HG02623 (cell line): ENCODE results near the gene SH2D6.
A peak's percentile ranks its signal among the peaks of the same experiment; 100 is the strongest.

Experiments
- ATAC-seq: cut with Tn5 transposase; IDR thresholded peaks from one replicate; pipeline ENCODE4 v1.9.1; 2021; ENCODE audit warnings: moderate library complexity; ENCODE audit not compliant: unreplicated experiment

SH2D6 gene

GRCh38 chr2:85421260-85422071 is 3.0 kb downstream of the SH2D6 start:
- no peak for ATAC-seq

DNA sequence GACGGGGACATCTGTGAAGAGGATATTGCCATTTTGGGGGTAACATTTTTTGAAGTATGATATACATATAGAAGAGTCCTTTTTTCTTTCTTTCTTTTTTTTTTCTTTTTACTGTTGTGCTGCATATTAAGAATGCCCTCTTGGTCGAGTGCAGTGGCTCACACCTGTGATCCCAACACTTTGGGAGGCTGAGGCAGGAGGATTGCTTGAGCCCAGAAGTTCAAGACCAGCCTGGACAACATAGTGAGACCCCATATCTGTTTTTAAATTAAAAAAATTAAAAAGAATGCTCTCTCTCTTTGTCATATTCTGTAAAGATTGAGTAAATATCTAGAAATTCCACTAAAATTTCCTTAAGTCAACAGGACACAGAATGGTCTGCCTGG is 3.6 kb downstream of the SH2D6 start:
- no peak for ATAC-seq

- ATAC-seq = no peak
Measured at GRCh38 chr2:85423525-85423924, 5.0 kb downstream of the SH2D6 start.

DNA sequence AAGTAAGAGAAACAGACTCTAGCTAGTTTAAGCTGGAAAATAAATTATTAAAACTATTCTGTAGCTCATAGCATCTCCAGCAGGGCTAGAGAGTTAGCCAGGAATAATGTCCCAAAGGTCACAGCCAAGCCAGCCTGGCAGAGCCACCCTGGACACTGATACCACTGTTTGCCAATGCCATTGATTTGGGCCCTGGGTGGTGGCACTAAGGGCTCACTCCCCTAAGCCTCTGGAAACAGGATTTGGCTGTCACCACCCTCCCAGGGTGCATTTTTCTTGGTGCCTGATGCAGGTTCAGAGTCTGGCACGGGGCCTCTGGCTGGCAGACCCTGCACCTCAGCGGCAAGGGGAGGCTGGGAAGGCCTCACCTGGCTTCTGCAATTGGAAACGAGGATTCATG is 7.1 kb downstream of the SH2D6 start:
- ATAC-seq = no peak

- no peak for ATAC-seq
Measured at GRCh38 chr2:85427300-85427835, 8.9 kb downstream of the SH2D6 start.

GRCh38 chr2:85428343-85428881 is 9.9 kb downstream of the SH2D6 start:
- ATAC-seq = no peak

- ATAC-seq = no peak
Measured at GRCh38 chr2:85429213-85429923, 10.9 kb downstream of the SH2D6 start.

DNA sequence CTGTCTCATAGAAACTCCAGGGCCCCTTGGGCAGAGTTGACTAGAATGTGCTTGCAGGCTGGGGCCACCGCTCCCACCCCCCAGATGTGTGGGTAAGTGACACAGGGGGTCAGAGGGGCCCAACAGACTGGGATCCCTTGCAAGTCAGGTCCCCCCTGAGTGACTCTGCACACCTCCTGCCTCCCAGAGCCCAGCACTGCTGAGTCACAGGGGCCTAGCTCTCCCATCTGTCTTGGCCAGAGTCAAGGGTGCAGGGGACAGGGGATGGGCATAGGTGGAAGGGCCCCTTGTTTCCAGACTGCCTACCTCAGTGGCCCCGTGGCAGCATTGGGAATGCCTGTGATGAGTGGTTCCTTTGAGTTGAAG is 11.4 kb downstream of the SH2D6 start:
- ATAC-seq = no peak

DNA sequence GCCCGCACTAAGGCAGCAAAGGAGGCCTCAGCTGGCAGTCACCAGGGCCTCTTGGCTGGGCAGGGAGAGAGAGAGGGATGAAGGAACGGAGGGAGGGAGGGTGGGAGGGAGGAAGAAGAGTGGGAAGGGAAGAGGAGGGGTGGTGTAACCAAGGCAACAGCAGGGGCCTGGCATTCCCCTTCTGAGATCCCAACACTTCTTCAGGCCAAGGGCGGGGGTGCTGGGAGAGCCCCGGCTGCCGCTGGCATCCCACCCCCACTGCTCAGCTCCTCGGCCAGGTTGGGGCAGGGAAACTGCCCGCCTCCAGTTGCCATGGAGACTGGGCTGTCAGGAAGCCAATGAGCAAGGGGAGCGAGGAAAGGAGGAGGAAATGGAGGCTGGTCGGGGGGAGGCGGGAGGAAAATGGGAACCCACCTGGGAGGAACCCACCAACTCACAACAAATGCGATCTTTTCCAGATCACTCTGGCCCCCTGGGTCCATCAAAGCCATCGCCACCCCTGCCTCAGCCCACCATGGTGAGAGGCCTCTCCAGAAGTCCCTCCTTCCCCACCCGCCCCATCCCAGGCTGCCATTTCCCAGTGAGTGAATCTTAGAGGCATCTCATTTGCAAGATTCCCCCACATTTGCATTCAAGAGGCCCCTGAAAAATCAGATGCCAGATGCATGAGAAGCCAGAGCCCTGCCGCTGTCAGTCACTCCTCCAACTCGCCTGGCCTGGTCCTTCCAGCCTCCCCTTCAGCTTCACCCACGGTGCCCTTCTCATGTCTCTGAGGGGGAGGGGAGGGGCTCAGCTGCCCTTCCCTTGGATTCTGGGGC is 12.4 kb downstream of the SH2D6 start:
- no peak for ATAC-seq

- ATAC-seq = no peak
Measured at GRCh38 chr2:85431570-85432205, 13.2 kb downstream of the SH2D6 start.

- no peak for ATAC-seq
Measured at GRCh38 chr2:85433511-85434089, 15.1 kb downstream of the SH2D6 start.

- no peak for ATAC-seq
Measured at GRCh38 chr2:85434696-85435095, 16.2 kb downstream of the SH2D6 start.

GRCh38 chr2:85435220-85435958 is 16.9 kb downstream of the SH2D6 start:
- ATAC-seq = no peak

DNA sequence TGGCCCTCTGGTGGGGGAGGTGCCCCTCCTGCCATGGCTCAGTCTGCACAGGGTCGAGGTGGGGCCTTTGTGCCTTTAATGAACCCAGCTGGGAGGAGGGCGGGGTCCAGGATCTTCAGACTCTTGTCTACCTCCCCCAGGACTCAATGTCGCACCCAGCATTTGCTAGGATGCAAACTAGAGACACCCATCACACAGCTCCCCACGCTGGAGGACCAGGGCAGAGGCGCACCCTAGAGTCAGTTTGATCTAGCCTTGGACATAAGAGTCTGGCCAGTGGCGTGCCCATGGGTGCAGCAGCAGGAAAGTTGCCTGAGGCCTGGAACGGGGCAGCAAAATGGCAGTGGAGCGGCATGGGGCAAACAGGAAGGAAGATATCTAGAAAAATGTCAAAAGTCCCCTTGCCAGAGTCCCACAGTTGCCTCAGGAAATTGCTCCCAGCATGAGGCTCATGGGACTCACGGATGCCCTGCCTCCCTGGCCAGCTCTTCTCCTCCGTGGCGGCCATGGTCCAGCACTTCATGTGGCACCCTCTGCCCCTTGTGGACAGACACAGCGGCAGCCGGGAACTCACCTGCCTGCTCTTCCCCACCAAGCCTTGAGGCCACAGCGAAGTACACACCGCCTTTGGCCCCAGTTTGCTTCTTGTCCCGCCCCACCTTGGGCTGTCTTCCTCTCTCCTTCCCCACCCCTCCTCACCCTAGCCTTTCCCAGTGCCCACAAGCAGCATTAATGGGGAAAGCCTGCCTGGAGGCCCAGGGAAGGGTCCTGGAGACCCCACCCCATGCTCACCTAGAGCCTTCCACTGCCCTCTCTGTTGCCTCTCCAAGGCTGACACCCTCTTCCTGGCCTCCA is 17.7 kb downstream of the SH2D6 start:
- no peak for ATAC-seq

- no peak for ATAC-seq
Measured at GRCh38 chr2:85436836-85437487, 18.4 kb downstream of the SH2D6 start.

GRCh38 chr2:85437488-85438200 is 19.1 kb downstream of the SH2D6 start:
- peak; percentile 85 for ATAC-seq

DNA sequence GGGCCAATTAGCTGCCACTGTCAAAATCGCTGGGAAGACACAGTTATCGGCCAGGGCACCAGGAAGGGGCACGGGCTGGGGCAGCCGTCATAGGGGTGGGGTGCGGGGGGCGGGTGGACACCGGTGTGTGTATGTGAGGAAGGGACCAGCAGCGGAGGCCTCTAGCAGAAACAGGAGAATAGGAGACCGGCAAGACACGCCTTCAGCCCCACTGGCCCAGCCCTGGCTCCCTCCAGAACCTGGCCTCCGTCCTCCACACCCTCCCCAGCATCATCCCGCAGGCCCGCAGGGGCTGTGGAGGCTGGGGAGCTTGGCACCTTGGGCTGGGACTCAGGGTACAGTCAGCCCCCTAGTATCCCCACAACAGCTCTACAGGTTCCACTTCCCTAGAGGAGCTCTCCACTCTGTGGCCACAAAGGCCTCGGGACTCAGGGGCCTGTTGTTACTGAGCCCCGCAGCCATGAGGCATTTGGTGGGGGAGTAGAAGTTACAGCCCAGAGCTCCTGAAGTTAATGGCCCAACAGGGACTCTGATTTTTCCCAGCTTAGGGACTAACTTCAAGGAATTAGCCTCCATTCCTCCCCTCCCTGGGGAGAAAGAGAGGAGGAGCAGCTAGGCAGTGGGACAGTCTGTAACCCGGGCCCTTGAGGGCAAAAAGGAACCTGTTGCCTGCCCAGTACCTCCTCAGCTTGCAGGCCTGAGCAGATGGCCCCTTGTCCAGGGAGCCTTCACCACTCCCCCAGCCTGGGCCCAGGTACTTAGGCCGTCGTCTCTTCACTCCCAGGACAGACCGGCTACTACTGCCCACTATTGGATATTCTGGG is 19.9 kb downstream of the SH2D6 start:
- ATAC-seq = no peak
